ENCODE results near the gene CDH13. TPM values are rescaled to one million over a fixed set of nuclear protein-coding genes. Genes with fewer than 3 reads are reported as not detected.

The CDH13 gene
- total RNA-seq, 1 experiment from 2014 or later: 49.3 TPM

- DNase-seq (ENCODE audit: unreplicated experiment): no peak
- no peak overlapping the region for H3K4me3 Mint-ChIP-seq (ENCODE audit: unreplicated experiment)
- H3K27ac Mint-ChIP-seq (ENCODE audit: low read depth, unreplicated experiment): peak overlapping the region; percentile 93
- peaks cover 17% of the 10 kb centered on the region for H3K4me1 Mint-ChIP-seq (ENCODE audit: insufficient read depth, unreplicated experiment)
- no peaks in the 10 kb centered on the region for H3K27me3 Mint-ChIP-seq (ENCODE audit: insufficient read depth, unreplicated experiment)
- H3K9me3 Mint-ChIP-seq (ENCODE audit: unreplicated experiment): no peaks in the 10 kb centered on the region
- peaks cover 4% of the 10 kb centered on the region for H3K36me3 Mint-ChIP-seq (ENCODE audit: insufficient read depth, unreplicated experiment)
- POLR2A ChIA-PET: no interaction called here
- intact Hi-C loops (cut with micrococcal nuclease): no loop called here
- no peak for TF ChIP-seq CTCF (IDR thresholded peaks at IDR 0.05; ENCODE audit: unreplicated experiment)
- no TSS peak for BruUV-seq (replicated peaks)
- CTCF ChIA-PET: interaction anchor here (2.4 kb wide), 1 partner anchor 10 kb away, joined by 29 read pairs; no protein-coding TSS in a partner anchor
These were observed 719.3 kb downstream of the CDH13 start for GRCh38 chr16:83345846-83346640.

GRCh38 chr16:83348991-83349390, 722.2 kb downstream of the CDH13 start:
- Mint-ChIP-seq H3K27ac (ENCODE audit: low read depth, unreplicated experiment) (no peak overlapping the region), H3K4me3 (ENCODE audit: unreplicated experiment) (no peak overlapping the region), H3K9me3 (ENCODE audit: unreplicated experiment) (no peaks in the 10 kb centered on the region), H3K27me3 (ENCODE audit: insufficient read depth, unreplicated experiment) (no peaks in the 10 kb centered on the region), H3K36me3 (ENCODE audit: insufficient read depth, unreplicated experiment) (peaks cover 4% of the 10 kb centered on the region), H3K4me1 (ENCODE audit: insufficient read depth, unreplicated experiment) (peaks cover 16% of the 10 kb centered on the region)
- TF ChIP-seq CTCF (IDR thresholded peaks at IDR 0.05; ENCODE audit: unreplicated experiment): no peak
- ChIA-PET POLR2A (no interaction called here), CTCF (interaction anchor here (0.7 to 1.4 kb wide), 2 partner anchors 15 to 1086 kb away, joined by 3 read pairs; no protein-coding TSS in a partner anchor)
- BruUV-seq (replicated peaks): no TSS peak
- intact Hi-C loops (cut with micrococcal nuclease): no loop called here
- no peak for DNase-seq (ENCODE audit: unreplicated experiment)

GRCh38 chr16:83350481-83350880, 723.7 kb downstream of the CDH13 start:
- peaks cover 4% of the 10 kb centered on the region for H3K36me3 Mint-ChIP-seq (ENCODE audit: insufficient read depth, unreplicated experiment)
- POLR2A ChIA-PET: interaction anchor here (0.9 to 2.7 kb wide), 2 partner anchors 9 to 13 kb away, joined by 3 to 10 read pairs; no protein-coding TSS in a partner anchor

More at GRCh38 chr16:83350481-83350880, 723.7 kb downstream of the CDH13 start:
- Mint-ChIP-seq H3K27me3 (ENCODE audit: insufficient read depth, unreplicated experiment) (no peaks in the 10 kb centered on the region), H3K9me3 (ENCODE audit: unreplicated experiment) (no peaks in the 10 kb centered on the region), H3K27ac (ENCODE audit: low read depth, unreplicated experiment) (no peak overlapping the region), H3K4me3 (ENCODE audit: unreplicated experiment) (no peak overlapping the region), H3K4me1 (ENCODE audit: insufficient read depth, unreplicated experiment) (peaks cover 10% of the 10 kb centered on the region)
- DNase-seq (ENCODE audit: unreplicated experiment): no peak
- CTCF ChIA-PET: interaction anchor here (0.9 to 1.0 kb wide), 3 partner anchors 10 to 65 kb away, joined by 3 read pairs; no protein-coding TSS in a partner anchor
- no peak for TF ChIP-seq CTCF (IDR thresholded peaks at IDR 0.05; ENCODE audit: unreplicated experiment)
- intact Hi-C loops (cut with micrococcal nuclease): no loop called here
- BruUV-seq (replicated peaks): no TSS peak

Measured in MCF 10A (cell line).